IMR-90 (cell line): ENCODE measurements around the gene DMD. TPM values are rescaled to one million over a fixed set of nuclear protein-coding genes. Genes with fewer than 3 reads are reported as not detected.

Source experiments
- ATAC-seq: fragments of 200-7000 bp; cut with Tn5 transposase; 2 replicates; pipeline ENCODE4 v1.9.1; 2020; ENCODE audit warnings: low read depth, mild to moderate bottlenecking, moderate library complexity
- BruUV-seq: library from RNA; stranded (reverse); fragments of 400-500 nt; replicated peaks from 2 replicates; lab custom pipeline; 2021; lab: Mats Ljungman, UMichigan
- CTCF ChIA-PET: fragments of 300-600 bp; formaldehyde crosslinking; extraction: SDS; loops from one replicate; lab custom pipeline; 2021; ENCODE audit warnings: antibody characterized with exemption; lab: Yijun Ruan, JAX
- POLR2A ChIA-PET: fragments of 300-600 bp; sonication (Branson Sonifier 250); formaldehyde crosslinking; loops from one replicate; lab custom pipeline; 2022; ENCODE audit warnings: antibody characterized with exemption; ENCODE audit not compliant: unreplicated experiment; lab: Charles Lee
- DNase-seq: peaks from one replicate; pipeline ENCODE4 v3.0.0; 2013
- H2AFZ ChIP-seq: replicated peaks from 2 replicates; pipeline ENCODE3; 2013; ENCODE audit warnings: low read length, mild to moderate bottlenecking; ENCODE audit not compliant: poor library complexity
- H2AK5ac ChIP-seq: 2 replicates; pipeline ENCODE4 v1.6.1; 2013; ENCODE audit warnings: low read depth, low read length, inconsistent platforms
- H2AK9ac ChIP-seq: replicated peaks from 2 replicates; pipeline ENCODE3; 2013; ENCODE audit warnings: mild to moderate bottlenecking, low read depth, low read length, moderate library complexity; ENCODE audit not compliant: poor library complexity
- H2BK120ac ChIP-seq: 2 replicates; pipeline ENCODE4 v1.6.1; 2013; ENCODE audit warnings: low read depth, low read length, inconsistent platforms
- H2BK15ac ChIP-seq: 3 replicates; pipeline ENCODE4 v1.6.1; 2013; ENCODE audit warnings: low read depth, low read length, inconsistent platforms
- H2BK20ac ChIP-seq: 2 replicates; pipeline ENCODE4 v1.6.1; 2013; ENCODE audit warnings: low read depth, mild to moderate bottlenecking, inconsistent platforms, low read length, moderate library complexity
- H2BK5ac ChIP-seq: 2 replicates; pipeline ENCODE4 v1.6.1; 2013; ENCODE audit warnings: mild to moderate bottlenecking, low read depth, low read length, inconsistent platforms; ENCODE audit not compliant: poor library complexity, severe bottlenecking
- H3K14ac ChIP-seq: replicated peaks from 2 replicates; pipeline ENCODE4 v1.6.1; 2013; ENCODE audit warnings: low read depth, low read length, inconsistent platforms
- H3K18ac ChIP-seq: 2 replicates; pipeline ENCODE4 v1.6.1; 2013; ENCODE audit warnings: low read depth, low read length, control low read depth
- H3K23ac ChIP-seq: 2 replicates; pipeline ENCODE4 v1.6.1; 2013; ENCODE audit warnings: low read depth, low read length, inconsistent platforms
- H3K27ac ChIP-seq: 2 replicates; pipeline ENCODE4 v1.5.1; 2013; ENCODE audit warnings: mild to moderate bottlenecking, control low read depth, low read length; ENCODE audit not compliant: insufficient read depth
- H3K27me3 ChIP-seq: 2 replicates; pipeline ENCODE4 v1.6.1; 2013; ENCODE audit warnings: low read length; ENCODE audit not compliant: control insufficient read depth, insufficient read depth
- H3K36me3 ChIP-seq: 2 replicates; pipeline ENCODE4 v1.6.1; 2013; ENCODE audit warnings: low read length, mixed read lengths; ENCODE audit not compliant: control insufficient read depth, insufficient read depth
- H3K4ac ChIP-seq: 2 replicates; pipeline ENCODE4 v1.6.1; 2013; ENCODE audit warnings: low read depth, low read length, inconsistent platforms
- H3K4me1 ChIP-seq: 2 replicates; pipeline ENCODE4 v1.6.1; 2013; ENCODE audit warnings: low read length, mixed read lengths; ENCODE audit not compliant: control insufficient read depth, insufficient read depth
- H3K4me2 ChIP-seq: 2 replicates; pipeline ENCODE4 v1.6.1; 2013; ENCODE audit warnings: low read depth, mild to moderate bottlenecking, control low read depth, low read length, moderate library complexity
- H3K4me3 ChIP-seq: 2 replicates; pipeline ENCODE4 v1.5.1; 2013; ENCODE audit warnings: low read depth, mild to moderate bottlenecking, control low read depth, low read length, moderate library complexity; ENCODE audit not compliant: insufficient read depth
- H3K56ac ChIP-seq: 2 replicates; pipeline ENCODE4 v1.6.1; 2013; ENCODE audit warnings: low read length, inconsistent platforms; ENCODE audit not compliant: insufficient read depth; ENCODE audit errors: extremely low read depth
- H3K79me1 ChIP-seq, 2 experiments: 2 replicates each; pipeline ENCODE4 v1.6.1; 2013; ENCODE audit warnings: low read length in 2 of 2, inconsistent platforms in 1 of 2, low read depth in 1 of 2
- H3K9ac ChIP-seq: 2 replicates; pipeline ENCODE4 v1.6.1; 2013; ENCODE audit warnings: low read depth, low read length, control low read depth
- H3K9me1 ChIP-seq: 2 replicates; pipeline ENCODE4 v1.6.1; 2013; ENCODE audit warnings: low read length, inconsistent platforms; ENCODE audit not compliant: insufficient read depth
- H3K9me3 ChIP-seq: 2 replicates; pipeline ENCODE4 v1.6.1; 2013; ENCODE audit warnings: low read length; ENCODE audit not compliant: control insufficient read depth, insufficient read depth
- H4K20me1 ChIP-seq: 2 replicates; pipeline ENCODE4 v1.6.1; 2013; ENCODE audit warnings: low read length, inconsistent platforms; ENCODE audit not compliant: insufficient read depth
- H4K5ac ChIP-seq: 2 replicates; pipeline ENCODE4 v1.6.1; 2013; ENCODE audit warnings: mild to moderate bottlenecking, low read depth, low read length, control low read depth
- H4K8ac ChIP-seq, 2 experiments: 2 replicates each; pipeline ENCODE4 v1.6.1; 2013; ENCODE audit warnings: low read depth in 2 of 2, low read length in 2 of 2, control low read depth in 1 of 2, inconsistent platforms in 1 of 2
- H4K91ac ChIP-seq: 2 replicates; pipeline ENCODE4 v1.6.1; 2013; ENCODE audit warnings: low read depth, low read length, inconsistent platforms; ENCODE audit not compliant: insufficient read depth
- CTCF ChIP-seq: conservative IDR thresholded peaks from 2 replicates; pipeline ENCODE4 v1.5.1; 2012; ENCODE audit warnings: mild to moderate bottlenecking, low read depth, low read length, improper control_type of control experiment
- POLR2A ChIP-seq: IDR thresholded peaks from 2 replicates; pipeline ENCODE4 v1.6.1; 2012; ENCODE audit warnings: mild to moderate bottlenecking, low read depth, low read length
- RCOR1 ChIP-seq: IDR thresholded peaks from 2 replicates; pipeline ENCODE4 v1.6.1; 2012; ENCODE audit warnings: mild to moderate bottlenecking, low read length, improper control_type of control experiment; ENCODE audit not compliant: insufficient replicate concordance
- WGBS, 2 experiments: methylation state at CpG; one replicate each; pipeline versions ENCODE4 v1.1.5 to v1.1.7; 2013; ENCODE audit warnings: missing lambda C conversion rate in 2 of 2; ENCODE audit not compliant: insufficient read length in 1 of 2; ENCODE audit errors: extremely low coverage in 2 of 2; 5-methylcytosine and 5-hydroxymethylcytosine counted together
- dilution Hi-C: fragments of 300-500 bp; cut with HindIII; formaldehyde crosslinking; loops from one replicate; pipeline ENCODE4 v1.14.3; 2018; ENCODE audit warnings: low sequenced_read_pairs; ENCODE audit not compliant: unreplicated experiment
- in situ Hi-C: fragments of 300-500 bp; cut with MboI; formaldehyde crosslinking; loops from 3 replicates; pipeline ENCODE4 v1.14.3; 2019; ENCODE audit warnings: low sequenced_read_pairs, inconsistent platforms, mixed read lengths
- intact Hi-C: fragments of 100-400 bp; cut with micrococcal nuclease; formaldehyde crosslinking; loops from 2 replicates; pipeline ENCODE4 v1.10.0; 2022
- polyA plus RNA-seq, 3 experiments: library from polyadenylated mRNA; depleted of rRNA; stranded (reverse); fragments of >200 nt; gene quantifications; 2 replicates each; pipeline ENCODE4 v1.2.3, GENCODE V29; 2012; ENCODE audit warnings: low replicate concordance in 1 of 3
- total RNA-seq: library from RNA; depleted of rRNA; stranded (reverse); fragments of >200 nt; gene quantifications from 2 replicates; pipeline ENCODE4 v1.2.3, GENCODE V29; 2012

The DMD gene
- total and polyA plus RNA-seq, 2 of the 4 experiments (the other 2 are of a cell fraction): 6.6 to 11.8 TPM

GRCh38 chrX:32153585-32153984 is 1057.8 kb downstream of the DMD start:
- H2BK120ac ChIP-seq: no peak overlapping the region
- no peak overlapping the region for H2BK15ac ChIP-seq
- no peak overlapping the region for H3K18ac ChIP-seq
- H3K36me3 ChIP-seq: no peaks in the 10 kb centered on the region
- H3K56ac ChIP-seq: no peak overlapping the region
- H4K5ac ChIP-seq: no peak overlapping the region
- in situ Hi-C loops (no loop called here), dilution Hi-C loops (no loop called here), intact Hi-C loops (no loop called here)
- H4K8ac ChIP-seq: no peak overlapping the region
- H3K79me1 ChIP-seq: no peaks in the 10 kb centered on the region
- H3K4ac ChIP-seq: no peak overlapping the region
- H3K9me3 ChIP-seq: no peaks in the 10 kb centered on the region; the same call in 1 of the 2 replicates
- H2AFZ ChIP-seq: no peak overlapping the region
- H2BK20ac ChIP-seq: no peak overlapping the region
- POLR2A ChIA-PET: no interaction called here
- no peak overlapping the region for H3K23ac ChIP-seq
- no peak overlapping the region for H3K4me2 ChIP-seq
- no peak overlapping the region for H2AK5ac ChIP-seq
- no peaks in the 10 kb centered on the region for H4K20me1 ChIP-seq
- H2AK9ac ChIP-seq: no peak overlapping the region
- no peak overlapping the region for H3K4me3 ChIP-seq
- CTCF ChIA-PET: no interaction called here
- no peak overlapping the region for H2BK5ac ChIP-seq
- no peaks in the 10 kb centered on the region for H3K4me1 ChIP-seq
- no peaks in the 10 kb centered on the region for H3K27me3 ChIP-seq
- DNase-seq (no peak), ATAC-seq (no peak)
- no CpG with 5 or more reads among the region's 4 CpGs for WGBS, 2 experiments
- H3K27ac ChIP-seq: no peak overlapping the region
- H3K9me1 ChIP-seq: no peaks in the 10 kb centered on the region
- H3K14ac ChIP-seq: no peak overlapping the region
- H3K9ac ChIP-seq: no peak overlapping the region
- no peak for TF ChIP-seq RCOR1
- TF ChIP-seq CTCF: no peak
- TF ChIP-seq POLR2A: no peak
- BruUV-seq: no TSS peak
- no peak overlapping the region for H4K91ac ChIP-seq
